ENCODE results near the gene USP37. TPM values are rescaled to one million over a fixed set of nuclear protein-coding genes. Genes with fewer than 3 reads are reported as not detected.

USP37 gene
- polyA plus RNA-seq, 2 of the 4 experiments (the other 2 are of a cell fraction): 5.1 to 12.8 TPM

DNA sequence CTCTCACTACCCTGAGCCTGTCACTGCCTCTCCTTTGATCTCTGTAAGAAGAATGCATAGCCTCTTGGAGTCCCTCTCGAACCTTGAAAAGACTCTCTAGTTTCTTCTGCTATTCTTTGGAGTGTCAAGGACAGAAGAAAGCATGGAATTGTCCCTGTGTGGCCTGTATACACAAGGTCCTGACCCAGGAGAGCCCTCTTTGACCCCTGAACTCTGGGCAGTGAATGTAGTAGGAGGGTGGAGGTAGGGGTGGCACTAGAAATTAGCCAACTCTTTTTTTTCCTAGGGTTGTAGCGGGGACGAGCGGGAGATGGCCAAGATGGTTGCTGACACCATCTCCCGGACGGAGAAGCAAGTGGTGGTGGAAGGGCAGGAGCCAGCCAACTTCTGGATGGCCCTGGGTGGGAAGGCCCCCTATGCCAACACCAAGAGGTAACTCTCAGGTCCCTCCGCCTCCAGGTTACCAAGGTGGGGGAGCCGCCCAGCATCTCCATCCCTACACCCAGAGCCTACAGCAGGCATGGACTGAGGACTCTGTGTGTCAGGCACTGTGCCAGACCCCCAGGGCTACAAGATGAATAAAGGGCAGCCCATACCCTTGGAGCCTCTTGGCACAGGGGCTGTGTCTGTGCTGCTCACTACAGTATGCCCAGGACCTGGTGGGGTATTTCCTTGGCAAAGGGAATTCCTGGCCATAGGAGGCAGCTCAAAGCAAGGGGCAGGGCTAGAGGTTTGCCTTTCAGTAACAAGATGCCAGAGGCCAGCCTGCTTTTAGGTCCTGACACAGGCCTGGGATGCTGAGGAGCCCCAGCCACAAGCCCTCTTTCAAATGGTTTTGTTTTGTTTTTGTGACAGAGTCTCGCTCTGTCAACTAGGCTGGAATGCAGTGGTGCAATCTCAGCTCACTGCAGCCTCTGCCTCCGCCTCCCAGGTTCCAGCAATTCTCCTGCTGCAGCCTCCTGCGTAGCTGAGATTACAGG is 132.9 kb downstream of the USP37 start:
- Histone ChIP-seq H3K4me1 (no peaks in the 10 kb centered on the region), H3K9me3 (no peaks in the 10 kb centered on the region), H3K4me3 (no peak overlapping the region), H3K4me2 (no peak overlapping the region), H3K27ac (no peak overlapping the region)
- TF ChIP-seq HOXB5 (CRISPR knock-in tag; IDR thresholded peaks at IDR 0.05): no peak
- no peak for TF ChIP-seq GATA3 (IDR thresholded peaks at IDR 0.05; ENCODE audit: borderline replicate concordance)
- TF ChIP-seq FOSB (CRISPR knock-in tag; IDR thresholded peaks at IDR 0.05): no peak
- TF ChIP-seq, protein P1, sequence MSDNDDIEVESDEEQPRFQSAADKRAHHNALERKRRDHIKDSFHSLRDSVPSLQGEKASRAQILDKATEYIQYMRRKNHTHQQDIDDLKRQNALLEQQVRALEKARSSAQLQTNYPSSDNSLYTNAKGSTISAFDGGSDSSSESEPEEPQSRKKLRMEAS (IDR thresholded peaks at IDR 0.05): no peak
- TF ChIP-seq HOXA7 (CRISPR knock-in tag; IDR thresholded peaks at IDR 0.05): no peak
- TF ChIP-seq, protein P2, sequence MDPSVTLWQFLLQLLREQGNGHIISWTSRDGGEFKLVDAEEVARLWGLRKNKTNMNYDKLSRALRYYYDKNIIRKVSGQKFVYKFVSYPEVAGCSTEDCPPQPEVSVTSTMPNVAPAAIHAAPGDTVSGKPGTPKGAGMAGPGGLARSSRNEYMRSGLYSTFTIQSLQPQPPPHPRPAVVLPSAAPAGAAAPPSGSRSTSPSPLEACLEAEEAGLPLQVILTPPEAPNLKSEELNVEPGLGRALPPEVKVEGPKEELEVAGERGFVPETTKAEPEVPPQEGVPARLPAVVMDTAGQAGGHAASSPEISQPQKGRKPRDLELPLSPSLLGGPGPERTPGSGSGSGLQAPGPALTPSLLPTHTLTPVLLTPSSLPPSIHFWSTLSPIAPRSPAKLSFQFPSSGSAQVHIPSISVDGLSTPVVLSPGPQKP (IDR thresholded peaks at IDR 0.05; ENCODE audit: low read depth, low read length): no peak
- ChIA-PET POLR2A (interaction anchor here (0.6 kb wide), 1 partner anchor 29 kb away, joined by 3 read pairs; no protein-coding TSS in a partner anchor), CTCF (no interaction called here)
- ATAC-seq (no peak), DNase-seq (ENCODE audit: low read depth in 1 of 2, low spot score in 1 of 2) (no peak), FAIRE-seq (no peak)
- 94% methylated on average over 10 of the region's 11 CpGs for WGBS (ENCODE audit: missing lambda C conversion rate)

DNA sequence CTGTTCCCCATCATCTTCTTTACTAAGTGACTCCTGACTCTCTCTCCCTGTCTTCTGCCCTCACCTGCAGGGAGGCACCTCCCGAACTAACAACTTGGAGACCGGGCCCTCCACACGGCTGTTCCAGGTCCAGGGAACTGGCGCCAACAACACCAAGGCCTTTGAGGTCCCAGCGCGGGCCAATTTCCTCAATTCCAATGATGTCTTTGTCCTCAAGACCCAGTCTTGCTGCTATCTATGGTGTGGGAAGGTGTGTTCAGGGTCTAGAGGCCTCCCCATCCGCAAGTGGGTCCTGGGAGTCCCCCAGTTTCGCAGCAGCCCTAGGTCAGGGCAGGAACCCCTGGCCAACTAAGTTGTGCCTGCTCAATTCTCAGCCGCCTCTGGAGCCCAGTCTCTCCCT is 133.7 kb downstream of the USP37 start:
- H3K4me1 ChIP-seq: no peaks in the 10 kb centered on the region
- no peaks in the 10 kb centered on the region for H3K9me3 ChIP-seq
- TF ChIP-seq KDM5A (IDR thresholded peaks at IDR 0.05) (no peak), HEYL (CRISPR knock-in tag; IDR thresholded peaks at IDR 0.05) (no peak), CBX2 (IDR thresholded peaks at IDR 0.05; ENCODE audit: borderline replicate concordance, low read depth) (no peak), ZNF302 (CRISPR knock-in tag; IDR thresholded peaks at IDR 0.05) (no peak), JUNB (IDR thresholded peaks at IDR 0.05) (no peak), MYC (IDR thresholded peaks at IDR 0.05; ENCODE audit: borderline replicate concordance, low read length) (no peak)
- ChIA-PET CTCF (no interaction called here), POLR2A (no interaction called here)
- no peak overlapping the region for H3K4me2 ChIP-seq
- no peak overlapping the region for H3K4me3 ChIP-seq
- DNase-seq (ENCODE audit: low read depth in 1 of 2, low spot score in 1 of 2): no peak
- H3K27ac ChIP-seq: no peak overlapping the region
- ATAC-seq: no peak
- WGBS (ENCODE audit: missing lambda C conversion rate): 93% methylated on average over 9 of the region's 9 CpGs
- no peak for FAIRE-seq

DNA sequence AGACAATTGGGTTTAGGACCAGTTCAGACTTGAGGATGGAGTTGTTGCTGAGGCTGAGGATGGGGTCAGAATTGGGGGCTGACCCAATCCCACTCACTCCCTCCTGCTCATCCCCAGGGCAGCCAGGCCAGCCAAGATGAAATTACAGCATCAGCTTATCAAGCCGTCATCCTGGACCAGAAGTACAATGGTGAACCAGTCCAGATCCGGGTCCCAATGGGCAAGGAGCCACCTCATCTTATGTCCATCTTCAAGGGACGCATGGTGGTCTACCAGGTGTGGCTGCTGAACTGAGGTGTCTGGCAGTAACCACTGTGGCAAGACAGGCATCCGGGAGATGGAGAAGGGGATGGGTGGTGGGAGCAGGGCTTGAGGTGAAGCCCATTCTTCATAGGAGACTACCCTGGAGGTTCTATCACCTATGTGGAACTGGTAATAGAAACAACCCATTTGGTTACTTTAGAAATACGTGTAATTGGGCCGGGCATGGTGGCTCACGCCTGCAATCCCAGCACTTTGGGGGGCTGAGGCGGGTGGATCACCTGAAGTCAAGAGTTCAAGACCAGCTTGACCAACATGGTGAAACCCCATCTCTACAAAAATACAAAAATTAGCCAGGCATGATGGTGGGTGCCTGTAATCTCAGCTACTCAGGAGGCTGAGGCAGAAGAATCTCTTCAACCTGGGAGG is 135.3 kb downstream of the USP37 start:
- CTCF ChIA-PET: no interaction called here
- Histone ChIP-seq H3K4me3 (no peak overlapping the region), H3K4me2 (no peak overlapping the region), H3K9me3 (no peaks in the 10 kb centered on the region), H3K4me1 (no peaks in the 10 kb centered on the region), H3K27ac (no peak overlapping the region)
- 93% methylated on average over 8 of the region's 8 CpGs for WGBS (ENCODE audit: missing lambda C conversion rate)
- POLR2A ChIA-PET: no interaction called here
- ATAC-seq (no peak), FAIRE-seq (no peak), DNase-seq (ENCODE audit: low read depth in 1 of 2, low spot score in 1 of 2) (no peak)
- TF ChIP-seq, protein P3, sequence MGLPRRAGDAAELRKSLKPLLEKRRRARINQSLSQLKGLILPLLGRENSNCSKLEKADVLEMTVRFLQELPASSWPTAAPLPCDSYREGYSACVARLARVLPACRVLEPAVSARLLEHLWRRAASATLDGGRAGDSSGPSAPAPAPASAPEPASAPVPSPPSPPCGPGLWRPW (IDR thresholded peaks at IDR 0.05): no peak
- TF ChIP-seq CEBPB (IDR thresholded peaks at IDR 0.05) (no peak), GATA3 (IDR thresholded peaks at IDR 0.05; ENCODE audit: borderline replicate concordance) (no peak), RCOR1 (IDR thresholded peaks at IDR 0.05; ENCODE audit: low read depth, low read length) (no peak), PHF8 (IDR thresholded peaks at IDR 0.05; ENCODE audit: borderline replicate concordance, low read depth) (no peak), NFE2L2 (conservative IDR thresholded peaks at IDR 0.05; ENCODE audit: low read length) (no peak), SREBF2 (IDR thresholded peaks at IDR 0.05) (no peak), FOSL2 (IDR thresholded peaks at IDR 0.05) (no peak), FOSL2 (CRISPR knock-in tag; IDR thresholded peaks at IDR 0.05) (no peak), ZFP36 (IDR thresholded peaks at IDR 0.05; ENCODE audit: borderline replicate concordance, partially characterized antibody) (no peak), ZNF302 (CRISPR knock-in tag; IDR thresholded peaks at IDR 0.05) (no peak), FOSB (CRISPR knock-in tag; IDR thresholded peaks at IDR 0.05) (no peak), JUNB (IDR thresholded peaks at IDR 0.05) (no peak), HOXA7 (CRISPR knock-in tag; IDR thresholded peaks at IDR 0.05) (no peak), HOXB5 (CRISPR knock-in tag; IDR thresholded peaks at IDR 0.05) (no peak)
- TF ChIP-seq, protein P2 (IDR thresholded peaks at IDR 0.05; ENCODE audit: low read depth, low read length): no peak
- TF ChIP-seq, protein P4, sequence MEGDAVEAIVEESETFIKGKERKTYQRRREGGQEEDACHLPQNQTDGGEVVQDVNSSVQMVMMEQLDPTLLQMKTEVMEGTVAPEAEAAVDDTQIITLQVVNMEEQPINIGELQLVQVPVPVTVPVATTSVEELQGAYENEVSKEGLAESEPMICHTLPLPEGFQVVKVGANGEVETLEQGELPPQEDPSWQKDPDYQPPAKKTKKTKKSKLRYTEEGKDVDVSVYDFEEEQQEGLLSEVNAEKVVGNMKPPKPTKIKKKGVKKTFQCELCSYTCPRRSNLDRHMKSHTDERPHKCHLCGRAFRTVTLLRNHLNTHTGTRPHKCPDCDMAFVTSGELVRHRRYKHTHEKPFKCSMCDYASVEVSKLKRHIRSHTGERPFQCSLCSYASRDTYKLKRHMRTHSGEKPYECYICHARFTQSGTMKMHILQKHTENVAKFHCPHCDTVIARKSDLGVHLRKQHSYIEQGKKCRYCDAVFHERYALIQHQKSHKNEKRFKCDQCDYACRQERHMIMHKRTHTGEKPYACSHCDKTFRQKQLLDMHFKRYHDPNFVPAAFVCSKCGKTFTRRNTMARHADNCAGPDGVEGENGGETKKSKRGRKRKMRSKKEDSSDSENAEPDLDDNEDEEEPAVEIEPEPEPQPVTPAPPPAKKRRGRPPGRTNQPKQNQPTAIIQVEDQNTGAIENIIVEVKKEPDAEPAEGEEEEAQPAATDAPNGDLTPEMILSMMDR (IDR thresholded peaks at IDR 0.05): no peak
